ENCODE measurements around the gene SLC39A6. TPM values are rescaled to one million over a fixed set of nuclear protein-coding genes. Genes with fewer than 3 reads are reported as not detected.
A peak's percentile ranks its signal among the peaks of the same experiment; 100 is the strongest.
"Not testable (repeated sequence)": the region's sequence is repeated elsewhere in the genome, so short reads cannot be mapped to it uniquely, and the experiment has no call there.

SLC39A6 gene
- total RNA-seq, result 10 to 100 TPM; 19.4 to 19.7 TPM

DNA sequence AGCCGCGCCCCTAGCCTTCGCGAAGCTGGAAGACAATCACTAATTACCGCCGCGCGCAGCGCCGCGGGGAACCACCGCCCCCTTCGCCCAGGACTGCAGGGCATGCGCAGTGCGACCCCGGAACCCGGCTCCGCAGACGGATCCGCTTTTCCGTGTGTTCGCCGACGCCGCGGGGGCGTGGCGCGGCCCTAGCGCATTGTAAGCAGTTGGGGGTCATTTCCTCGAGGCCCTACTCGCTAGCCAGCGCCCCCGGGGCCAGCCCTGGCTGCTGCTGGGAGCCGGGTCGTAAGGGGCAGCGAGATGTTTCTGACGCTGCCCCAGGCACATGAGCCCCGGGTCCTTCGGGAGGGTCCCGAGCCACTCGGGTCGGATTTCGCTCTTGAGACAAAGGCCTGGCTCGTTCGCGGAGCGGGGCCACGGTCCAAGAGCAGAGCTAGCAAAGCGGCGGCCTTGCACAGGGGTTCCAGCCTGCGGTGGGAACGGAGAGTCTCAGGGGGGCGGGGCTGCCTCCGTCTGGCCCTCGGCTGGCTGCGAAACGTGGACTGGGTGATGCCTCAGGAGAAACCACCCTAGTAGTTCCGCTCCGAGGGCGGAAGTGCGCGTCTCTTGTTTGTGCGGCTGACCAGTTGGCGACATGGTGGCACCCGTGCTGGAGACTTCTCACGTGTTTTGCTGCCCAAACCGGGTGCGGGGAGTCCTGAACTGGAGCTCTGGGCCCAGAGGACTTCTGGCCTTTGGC is at the start of gene SLC39A6, which contains the start of gene ELP2:
SLC39A6 (minus strand) TSS at position 41 of the 739 bp plus-strand sequence. CDS start 2,333 bp downstream, outside the sequence.
ELP2 (plus strand) TSS at position 600 of the 739 bp plus-strand sequence; CDS start at position 635, 35 bp downstream.
- Mint-ChIP-seq H3K4me1 (ENCODE audit: low read depth) (peaks cover 44% of the 10 kb centered on the region), H3K36me3 (ENCODE audit: low read depth) (peaks cover 20% of the 10 kb centered on the region)

DNA sequence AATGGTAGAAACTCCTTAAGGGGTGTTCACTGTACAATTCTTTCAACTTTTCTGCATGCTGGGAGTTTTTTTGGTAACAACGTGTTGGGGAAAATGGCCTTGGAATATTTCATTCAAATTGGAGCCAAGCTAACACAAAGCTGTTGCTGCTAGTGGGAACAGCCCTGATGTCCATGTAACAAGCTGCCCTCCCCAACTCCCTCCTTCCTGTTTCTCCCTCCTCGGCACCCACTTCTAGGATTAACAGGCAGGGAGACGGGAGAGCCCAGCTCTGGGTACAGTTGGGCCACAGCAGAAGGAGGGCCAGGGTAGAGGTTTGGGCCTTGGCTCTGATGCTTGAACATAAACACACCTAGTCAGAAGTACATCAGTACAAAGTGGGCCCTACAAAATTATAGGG is 48.8 kb upstream of the SLC39A6 start:
- POLR2A ChIA-PET, result no interaction called here

More for the DNA sequence above, at the start of gene SLC39A6, which contains the start of gene ELP2:
- H3K27ac Mint-ChIP-seq, result peak within 1 kb of the TSS; percentile 95
- ChIA-PET CTCF (interaction anchor here (1.2 to 3.3 kb wide), 5 partner anchors 30 to 155 kb away, joined by 3 to 12 read pairs (median 6); no protein-coding TSS in a partner anchor), POLR2A (interaction anchor here (0.7 to 3.0 kb wide), 11 partner anchors 10 to 157 kb away, joined by 3 to 16 read pairs (median 4); partner anchors contain the start of genes RMP24 and RPRD1A)
- peak within 1 kb of the TSS; percentile 94 for H3K4me3 Mint-ChIP-seq
- DNase-seq (peak; percentile 95), ATAC-seq (peak; percentile 93)
- H3K9me3 Mint-ChIP-seq (ENCODE audit: insufficient read depth), result no peaks in the 10 kb centered on the region
- no peaks in the 10 kb centered on the region for H3K27me3 Mint-ChIP-seq (ENCODE audit: low read depth)

GRCh38 chr18:36176711-36177110 is 47.6 kb upstream of the SLC39A6 start:
- Mint-ChIP-seq H3K27me3 (ENCODE audit: low read depth) (no peaks in the 10 kb centered on the region), H3K36me3 (ENCODE audit: low read depth) (peaks cover 27% of the 10 kb centered on the region), H3K4me3 (no peak overlapping the region), H3K27ac (no peak overlapping the region), H3K4me1 (ENCODE audit: low read depth) (peaks cover 18% of the 10 kb centered on the region), H3K9me3 (ENCODE audit: insufficient read depth) (no peaks in the 10 kb centered on the region)
- CTCF ChIA-PET, result no interaction called here
- ATAC-seq (no peak), DNase-seq (no peak)
- POLR2A ChIA-PET, result no interaction called here

More for the DNA sequence above, 48.8 kb upstream of the SLC39A6 start:
- ATAC-seq (no peak), DNase-seq (no peak)
- H3K4me3 Mint-ChIP-seq, result no peak overlapping the region
- peaks cover 24% of the 10 kb centered on the region for H3K36me3 Mint-ChIP-seq (ENCODE audit: low read depth)
- peaks cover 18% of the 10 kb centered on the region for H3K4me1 Mint-ChIP-seq (ENCODE audit: low read depth)
- no peaks in the 10 kb centered on the region for H3K9me3 Mint-ChIP-seq (ENCODE audit: insufficient read depth)
- CTCF ChIA-PET, result no interaction called here
- H3K27me3 Mint-ChIP-seq (ENCODE audit: low read depth), result no peaks in the 10 kb centered on the region
- H3K27ac Mint-ChIP-seq, result no peak overlapping the region

DNA sequence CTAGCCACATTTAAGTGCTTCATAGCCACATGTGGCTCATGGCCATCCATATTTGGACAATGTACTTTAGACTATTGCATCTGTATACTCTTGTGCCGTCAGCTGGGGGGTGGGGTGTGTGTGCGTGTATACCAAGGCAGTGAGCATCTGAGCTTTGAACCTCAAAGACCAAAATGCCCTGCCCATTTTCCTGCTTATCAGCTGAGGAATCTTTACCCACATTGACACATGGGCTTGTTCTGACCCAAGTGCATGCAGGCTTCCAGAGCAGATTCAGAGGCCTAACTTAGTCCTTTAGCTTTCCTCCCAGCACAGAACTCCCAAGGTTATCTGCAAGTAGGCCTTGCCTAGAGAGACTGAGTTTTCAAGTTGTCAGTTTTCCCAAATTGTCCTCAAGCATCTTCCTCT is 47.0 kb upstream of the SLC39A6 start:
- ATAC-seq (no peak), DNase-seq (no peak)
- Mint-ChIP-seq H3K27me3 (ENCODE audit: low read depth) (no peaks in the 10 kb centered on the region), H3K9me3 (ENCODE audit: insufficient read depth) (no peaks in the 10 kb centered on the region), H3K4me1 (ENCODE audit: low read depth) (peaks cover 18% of the 10 kb centered on the region), H3K36me3 (ENCODE audit: low read depth) (peaks cover 29% of the 10 kb centered on the region), H3K27ac (no peak overlapping the region), H3K4me3 (no peak overlapping the region)
- POLR2A ChIA-PET, result no interaction called here
- CTCF ChIA-PET, result interaction anchor here (0.8 kb wide), 1 partner anchor 9 kb away, joined by 3 read pairs; no protein-coding TSS in a partner anchor

- ChIA-PET POLR2A (interaction anchor here (1.2 kb wide), 1 partner anchor 13 kb away, joined by 4 read pairs; no protein-coding TSS in a partner anchor), CTCF (interaction anchor here (0.8 kb wide), 1 partner anchor 9 kb away, joined by 3 read pairs; no protein-coding TSS in a partner anchor)
- Mint-ChIP-seq H3K4me1 (ENCODE audit: low read depth) (peaks cover 18% of the 10 kb centered on the region), H3K27me3 (ENCODE audit: low read depth) (no peaks in the 10 kb centered on the region), H3K9me3 (ENCODE audit: insufficient read depth) (no peaks in the 10 kb centered on the region), H3K27ac (no peak overlapping the region), H3K36me3 (ENCODE audit: low read depth) (peaks cover 33% of the 10 kb centered on the region), H3K4me3 (no peak overlapping the region)
- DNase-seq (no peak), ATAC-seq (no peak)
These were observed 46.3 kb upstream of the SLC39A6 start for GRCh38 chr18:36175481-36175880.

GRCh38 chr18:36169938-36170337 is 40.8 kb upstream of the SLC39A6 start:
- no peaks in the 10 kb centered on the region for H3K27me3 Mint-ChIP-seq (ENCODE audit: low read depth)
- no peaks in the 10 kb centered on the region for H3K9me3 Mint-ChIP-seq (ENCODE audit: insufficient read depth)
- CTCF ChIA-PET, result no interaction called here
- H3K27ac Mint-ChIP-seq, result no peak overlapping the region
- DNase-seq (no peak), ATAC-seq (no peak)
- H3K36me3 Mint-ChIP-seq (ENCODE audit: low read depth), result peaks cover 39% of the 10 kb centered on the region
- H3K4me1 Mint-ChIP-seq (ENCODE audit: low read depth), result no peaks in the 10 kb centered on the region
- no peak overlapping the region for H3K4me3 Mint-ChIP-seq
- POLR2A ChIA-PET, result no interaction called here

- Mint-ChIP-seq H3K27ac (peak overlapping the region; percentile 30), H3K36me3 (ENCODE audit: low read depth) (peaks cover 38% of the 10 kb centered on the region)
- ATAC-seq; H3K4me3 Mint-ChIP-seq; H3K4me1 Mint-ChIP-seq (ENCODE audit: low read depth); H3K9me3 Mint-ChIP-seq (ENCODE audit: insufficient read depth); POLR2A ChIA-PET; H3K27me3 Mint-ChIP-seq (ENCODE audit: low read depth); CTCF ChIA-PET; DNase-seq: not testable (repeated sequence)
These were observed 39.2 kb upstream of the SLC39A6 start for GRCh38 chr18:36168296-36168695.

GRCh38 chr18:36167692-36168218 is 38.6 kb upstream of the SLC39A6 start:
- no peak overlapping the region for H3K27ac Mint-ChIP-seq
- CTCF ChIA-PET, result no interaction called here
- H3K4me3 Mint-ChIP-seq, result no peak overlapping the region

DNA sequence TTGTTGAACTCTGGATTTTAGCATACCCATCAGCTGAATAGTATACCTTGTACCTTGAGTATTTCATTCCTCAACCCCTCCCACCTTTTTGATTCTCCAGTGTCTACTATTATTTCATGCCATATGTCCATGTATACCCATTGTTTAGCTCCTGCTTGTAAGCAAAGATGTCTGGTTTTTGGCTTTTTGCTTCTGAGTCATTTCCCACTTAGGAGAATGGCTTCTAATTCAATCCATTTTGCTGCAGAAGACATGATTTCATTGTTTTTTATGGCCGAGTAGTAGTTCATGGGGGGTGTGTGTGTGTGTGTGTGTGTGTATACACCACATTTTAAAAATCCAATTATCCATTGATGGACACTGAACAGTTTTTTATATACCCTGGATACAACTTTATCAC is 33.8 kb upstream of the SLC39A6 start:
- Mint-ChIP-seq H3K4me1 (ENCODE audit: low read depth) (peaks cover 3% of the 10 kb centered on the region), H3K27ac (no peak overlapping the region), H3K36me3 (ENCODE audit: low read depth) (peaks cover 55% of the 10 kb centered on the region), H3K9me3 (ENCODE audit: insufficient read depth) (no peaks in the 10 kb centered on the region), H3K27me3 (ENCODE audit: low read depth) (no peaks in the 10 kb centered on the region), H3K4me3 (no peak overlapping the region)
- no peak for DNase-seq
- no peak for ATAC-seq
- CTCF ChIA-PET, result no interaction called here
- POLR2A ChIA-PET, result no interaction called here

More at GRCh38 chr18:36167692-36168218, 38.6 kb upstream of the SLC39A6 start:
- Mint-ChIP-seq H3K36me3 (ENCODE audit: low read depth) (peaks cover 42% of the 10 kb centered on the region), H3K4me1 (ENCODE audit: low read depth) (no peaks in the 10 kb centered on the region), H3K9me3 (ENCODE audit: insufficient read depth) (no peaks in the 10 kb centered on the region), H3K27me3 (ENCODE audit: low read depth) (no peaks in the 10 kb centered on the region)
- no peak for DNase-seq
- ATAC-seq, result no peak
- POLR2A ChIA-PET, result no interaction called here

DNA sequence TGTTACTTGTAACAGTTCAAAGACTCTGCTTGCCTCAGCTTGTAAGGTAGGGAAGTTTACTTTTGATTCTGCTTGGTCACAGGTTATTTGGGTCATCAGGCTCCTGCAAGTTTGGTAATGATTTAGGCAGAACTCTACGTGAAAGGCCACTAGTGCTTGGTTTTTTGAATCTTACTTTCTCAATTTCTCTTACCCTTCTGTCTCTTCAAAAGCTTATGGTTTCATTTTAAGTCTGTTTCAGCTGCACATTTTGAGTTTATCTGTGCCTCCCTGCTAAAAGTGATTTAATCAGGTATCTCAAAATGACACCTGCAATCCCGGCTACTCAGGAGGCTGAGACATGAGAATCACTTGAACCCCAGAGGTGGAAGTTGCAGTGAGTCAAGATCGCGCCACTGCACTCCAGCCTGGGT is 31.8 kb upstream of the SLC39A6 start:
- peaks cover 59% of the 10 kb centered on the region for H3K36me3 Mint-ChIP-seq (ENCODE audit: low read depth)
- H3K4me3 Mint-ChIP-seq, result no peak overlapping the region
- DNase-seq, result no peak
- no peak for ATAC-seq
- H3K27ac Mint-ChIP-seq, result no peak overlapping the region
- H3K9me3 Mint-ChIP-seq (ENCODE audit: insufficient read depth), result no peaks in the 10 kb centered on the region
- no peaks in the 10 kb centered on the region for H3K27me3 Mint-ChIP-seq (ENCODE audit: low read depth)
- H3K4me1 Mint-ChIP-seq (ENCODE audit: low read depth), result peaks cover 3% of the 10 kb centered on the region
- CTCF ChIA-PET, result interaction anchor here (0.7 kb wide), 2 partner anchors 14 to 143 kb away, joined by 3 to 4 read pairs; no protein-coding TSS in a partner anchor
- POLR2A ChIA-PET, result interaction anchor here (0.7 kb wide), 1 partner anchor 10 kb away, joined by 4 read pairs; no protein-coding TSS in a partner anchor

GRCh38 chr18:36158266-36158867 is 29.2 kb upstream of the SLC39A6 start:
- no peak overlapping the region for H3K27ac Mint-ChIP-seq

More at GRCh38 chr18:36158266-36158867, 29.2 kb upstream of the SLC39A6 start:
- ATAC-seq, result no peak
- Mint-ChIP-seq H3K36me3 (ENCODE audit: low read depth) (peaks cover 59% of the 10 kb centered on the region), H3K4me3 (no peak overlapping the region), H3K27me3 (ENCODE audit: low read depth) (no peaks in the 10 kb centered on the region), H3K9me3 (ENCODE audit: insufficient read depth) (no peaks in the 10 kb centered on the region), H3K4me1 (ENCODE audit: low read depth) (peaks cover 3% of the 10 kb centered on the region)
- ChIA-PET CTCF (no interaction called here), POLR2A (interaction anchor here (1.1 kb wide), 1 partner anchor 32 kb away, joined by 3 read pairs; no protein-coding TSS in a partner anchor)
- DNase-seq, result no peak

All from activated CD8-positive, alpha-beta T cell treated with anti-CD3 and anti-CD28 coated beads, Interleukin-2, amount 10 ng/mL, durations not matched to agents 7 days and 5 days (primary cell).